ENCODE measurements around the gene LSM10.

LSM10 gene

DNA sequence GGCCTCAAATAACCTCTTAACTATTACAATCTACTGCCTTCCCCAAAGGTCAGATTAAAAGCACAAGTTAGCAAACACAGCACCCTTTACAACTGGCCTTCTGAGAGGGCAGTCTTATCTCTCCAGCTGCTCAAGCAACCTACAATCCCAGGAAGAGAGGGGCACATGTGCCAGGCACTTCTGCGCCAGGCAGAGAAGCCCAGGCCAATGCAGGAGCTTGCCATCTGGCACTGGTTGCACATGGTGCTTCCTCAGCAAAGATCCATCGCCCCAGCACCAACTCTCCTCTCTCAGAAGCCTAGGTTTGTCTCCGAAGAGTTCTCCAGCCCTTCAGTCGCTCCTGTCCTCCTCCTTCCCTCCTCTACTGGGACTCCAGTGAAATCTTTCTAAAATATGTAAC lies 14.5 kb downstream of the LSM10 start:
- Histone ChIP-seq H3K27me3 (ENCODE audit: control insufficient read depth, low read length) (no peaks in the 10 kb centered on the region), H3K79me2 (ENCODE audit: control insufficient read depth, low read length) (peaks cover 88% of the 10 kb centered on the region), H3K9me3 (ENCODE audit: control insufficient read depth, insufficient read depth, low read length) (no peaks in the 10 kb centered on the region), H3K36me3 (ENCODE audit: control insufficient read depth, low read length) (peaks cover 78% of the 10 kb centered on the region), H3K4me3 (ENCODE audit: low read length) (peak overlapping the region; percentile 88), H3K4me2 (ENCODE audit: low read length) (peak overlapping the region; percentile 76), H3F3A (ENCODE audit: control insufficient read depth, insufficient read depth) (peaks cover 19% of the 10 kb centered on the region), H3K27ac (ENCODE audit: low read depth, low read length) (no peak overlapping the region), H3K4me1 (ENCODE audit: control insufficient read depth, low read length) (peaks cover 88% of the 10 kb centered on the region), H4K20me1 (ENCODE audit: control insufficient read depth, insufficient read depth, low read depth, low read length) (peaks cover 22% of the 10 kb centered on the region; the same call in 1 of the 2 replicates), H3K9me2 (replicated peaks; ENCODE audit: control insufficient read depth, low read length) (no peaks in the 10 kb centered on the region)
- TF ChIP-seq, protein P1, sequence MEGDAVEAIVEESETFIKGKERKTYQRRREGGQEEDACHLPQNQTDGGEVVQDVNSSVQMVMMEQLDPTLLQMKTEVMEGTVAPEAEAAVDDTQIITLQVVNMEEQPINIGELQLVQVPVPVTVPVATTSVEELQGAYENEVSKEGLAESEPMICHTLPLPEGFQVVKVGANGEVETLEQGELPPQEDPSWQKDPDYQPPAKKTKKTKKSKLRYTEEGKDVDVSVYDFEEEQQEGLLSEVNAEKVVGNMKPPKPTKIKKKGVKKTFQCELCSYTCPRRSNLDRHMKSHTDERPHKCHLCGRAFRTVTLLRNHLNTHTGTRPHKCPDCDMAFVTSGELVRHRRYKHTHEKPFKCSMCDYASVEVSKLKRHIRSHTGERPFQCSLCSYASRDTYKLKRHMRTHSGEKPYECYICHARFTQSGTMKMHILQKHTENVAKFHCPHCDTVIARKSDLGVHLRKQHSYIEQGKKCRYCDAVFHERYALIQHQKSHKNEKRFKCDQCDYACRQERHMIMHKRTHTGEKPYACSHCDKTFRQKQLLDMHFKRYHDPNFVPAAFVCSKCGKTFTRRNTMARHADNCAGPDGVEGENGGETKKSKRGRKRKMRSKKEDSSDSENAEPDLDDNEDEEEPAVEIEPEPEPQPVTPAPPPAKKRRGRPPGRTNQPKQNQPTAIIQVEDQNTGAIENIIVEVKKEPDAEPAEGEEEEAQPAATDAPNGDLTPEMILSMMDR (IDR thresholded peaks at IDR 0.05; ENCODE audit: low read depth, low read length, poor library complexity, severe bottlenecking), result no peak
- no peak for TF ChIP-seq EZH2phosphoT487 (IDR thresholded peaks at IDR 0.05; ENCODE audit: borderline replicate concordance, low read length)

DNA sequence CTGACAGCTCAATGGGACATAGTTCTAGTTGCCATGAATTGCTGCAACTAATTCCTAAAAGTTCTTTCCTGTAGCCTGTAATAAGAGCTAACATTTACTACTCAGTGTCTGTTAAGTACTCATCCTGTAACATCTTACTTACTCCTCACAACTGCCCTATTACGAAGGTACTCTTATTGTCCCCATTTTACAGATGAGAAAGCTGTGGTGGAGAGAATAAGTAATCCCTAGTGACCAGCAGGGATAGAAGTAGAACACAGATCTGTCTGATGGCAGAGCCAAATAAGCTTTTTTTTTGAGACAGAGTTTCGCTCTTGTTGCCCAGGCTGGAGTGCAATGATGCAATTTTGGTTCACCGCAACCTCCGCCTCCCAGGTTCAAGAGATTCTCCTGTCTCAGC lies 15.0 kb downstream of the LSM10 start:
- Histone ChIP-seq H3K4me2 (ENCODE audit: low read length) (peak overlapping the region; percentile 76), H3K36me3 (ENCODE audit: control insufficient read depth, low read length) (peaks cover 78% of the 10 kb centered on the region), H3K4me1 (ENCODE audit: control insufficient read depth, low read length) (peaks cover 88% of the 10 kb centered on the region), H3K4me3 (ENCODE audit: low read length) (no peak overlapping the region), H3K9me2 (replicated peaks; ENCODE audit: control insufficient read depth, low read length) (no peaks in the 10 kb centered on the region), H3K27ac (ENCODE audit: low read depth, low read length) (no peak overlapping the region), H3K79me2 (ENCODE audit: control insufficient read depth, low read length) (peaks cover 88% of the 10 kb centered on the region), H4K20me1 (ENCODE audit: control insufficient read depth, insufficient read depth, low read depth, low read length) (peaks cover 22% of the 10 kb centered on the region; the same call in 1 of the 2 replicates), H3F3A (ENCODE audit: control insufficient read depth, insufficient read depth) (peaks cover 15% of the 10 kb centered on the region), H3K9me3 (ENCODE audit: control insufficient read depth, insufficient read depth, low read length) (no peaks in the 10 kb centered on the region), H3K27me3 (ENCODE audit: control insufficient read depth, low read length) (no peaks in the 10 kb centered on the region)
- TF ChIP-seq, protein P1 (IDR thresholded peaks at IDR 0.05; ENCODE audit: low read depth, low read length, poor library complexity, severe bottlenecking), result no peak
- TF ChIP-seq EZH2phosphoT487 (IDR thresholded peaks at IDR 0.05; ENCODE audit: borderline replicate concordance, low read length), result no peak

DNA sequence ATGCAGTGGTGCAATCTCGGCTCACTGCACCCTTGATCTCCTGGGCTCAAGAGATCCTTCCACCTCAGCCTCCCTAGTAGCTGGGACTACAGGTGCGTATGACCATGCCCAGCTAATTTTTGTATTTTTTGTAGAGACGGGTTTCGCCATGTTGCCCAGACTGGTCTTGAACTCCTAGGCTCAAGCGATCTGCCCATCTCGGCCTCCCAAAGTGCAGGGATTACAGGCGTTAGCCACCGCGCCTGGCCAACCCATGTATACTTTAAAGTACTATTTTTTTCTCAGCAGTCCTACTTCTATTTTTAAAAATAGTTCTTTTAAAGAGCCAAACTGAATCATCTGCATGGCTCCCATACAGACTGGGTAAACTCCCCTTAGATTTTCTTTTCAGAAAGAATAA lies 15.5 kb downstream of the LSM10 start:
- Histone ChIP-seq H4K20me1 (ENCODE audit: control insufficient read depth, insufficient read depth, low read depth, low read length) (peaks cover 22% of the 10 kb centered on the region; the same call in 1 of the 2 replicates), H3K27ac (ENCODE audit: low read depth, low read length) (no peak overlapping the region), H3K79me2 (ENCODE audit: control insufficient read depth, low read length) (peaks cover 89% of the 10 kb centered on the region)

More for the DNA sequence above, 15.5 kb downstream of the LSM10 start:
- no peak for TF ChIP-seq EZH2phosphoT487 (IDR thresholded peaks at IDR 0.05; ENCODE audit: borderline replicate concordance, low read length)
- TF ChIP-seq, protein P1 (IDR thresholded peaks at IDR 0.05; ENCODE audit: low read depth, low read length, poor library complexity, severe bottlenecking), result no peak
- H3K4me3 ChIP-seq (ENCODE audit: low read length), result no peak overlapping the region
- peak overlapping the region; percentile 76 for H3K4me2 ChIP-seq (ENCODE audit: low read length)
- no peaks in the 10 kb centered on the region for H3K9me2 ChIP-seq (replicated peaks; ENCODE audit: control insufficient read depth, low read length)
- H3K36me3 ChIP-seq (ENCODE audit: control insufficient read depth, low read length), result peaks cover 76% of the 10 kb centered on the region
- H3F3A ChIP-seq (ENCODE audit: control insufficient read depth, insufficient read depth), result peaks cover 11% of the 10 kb centered on the region
- no peaks in the 10 kb centered on the region for H3K9me3 ChIP-seq (ENCODE audit: control insufficient read depth, insufficient read depth, low read length)
- no peaks in the 10 kb centered on the region for H3K27me3 ChIP-seq (ENCODE audit: control insufficient read depth, low read length)
- peaks cover 88% of the 10 kb centered on the region for H3K4me1 ChIP-seq (ENCODE audit: control insufficient read depth, low read length)
